Endothelial cell of umbilical vein (primary cell): ENCODE results near the gene RAP1GAP2. TPM values are rescaled to one million over a fixed set of nuclear protein-coding genes. Genes with fewer than 3 reads are reported as not detected.

Experiments
- BruUV-seq: library from RNA; stranded (reverse); fragments of 400-500 nt; replicated peaks from 2 replicates; lab custom pipeline; 2021; lab: Mats Ljungman, UMichigan
- CTCF ChIA-PET: fragments of 300-600, 350-600 bp; sonication (Branson Sonifier 250); formaldehyde crosslinking; loops from one replicate; lab custom pipeline; 2021; ENCODE audit warnings: antibody characterized with exemption, inconsistent platforms; lab: Charles Lee
- POLR2A ChIA-PET: fragments of 300-600, 350-600 bp; sonication (Branson Sonifier 250); formaldehyde crosslinking; loops from one replicate; lab custom pipeline; 2021; ENCODE audit warnings: antibody characterized with exemption, inconsistent platforms; lab: Charles Lee
- DNase-seq: peaks from one replicate; pipeline ENCODE4 v3.0.0-alpha.2; 2011; ENCODE audit warnings: low read depth, low spot score
- FAIRE-seq: peaks from 2 replicates; lab custom pipeline; 2011; peaks lifted over from hg19 to GRCh38; lab: Jason Lieb, UNC
- H2AFZ ChIP-seq: 2 replicates; pipeline ENCODE4 v1.6.0; 2012; ENCODE audit warnings: low read depth, low read length, control low read depth, inconsistent platforms
- H3K27ac ChIP-seq: 2 replicates; pipeline ENCODE4 v1.5.1; 2011; ENCODE audit warnings: low read depth, mild to moderate bottlenecking, control low read depth, low read length, moderate library complexity; ENCODE audit not compliant: insufficient read depth
- H3K27me3 ChIP-seq, 2 experiments: 2 replicates each; pipeline versions ENCODE4 v1.6.0 to v1.6.1; 2011; ENCODE audit warnings: low read length in 2 of 2, mixed read lengths in 1 of 2; ENCODE audit not compliant: control insufficient read depth in 2 of 2, insufficient read depth in 2 of 2
- H3K36me3 ChIP-seq, 2 experiments: 2 replicates in 1 of 2; 3 replicates in 1 of 2; pipeline ENCODE4 v1.5.1; 2011; ENCODE audit warnings: low read length in 2 of 2, mild to moderate bottlenecking in 1 of 2, moderate library complexity in 1 of 2; ENCODE audit not compliant: control insufficient read depth in 2 of 2, insufficient read depth in 2 of 2; ENCODE audit errors: extremely low read depth in 1 of 2
- H3K4me1 ChIP-seq: 3 replicates; pipeline ENCODE4 v1.5.1; 2011; ENCODE audit warnings: mild to moderate bottlenecking, low read length; ENCODE audit not compliant: control insufficient read depth, insufficient read depth; ENCODE audit errors: extremely low read depth
- H3K4me2 ChIP-seq: 2 replicates; pipeline ENCODE4 v1.6.1; 2011; ENCODE audit warnings: low read length, control low read depth, mixed read lengths; ENCODE audit not compliant: insufficient read depth
- H3K4me3 ChIP-seq, 3 experiments: fragments of 200-600 bp in 1 of 3; sonication (generic), shearing (Covaris generic) in 1 of 3; replicated peaks in 1 of 3; 2 replicates each; pipeline ENCODE4 v1.5.1; 2011 to 2016; ENCODE audit warnings: control low read depth in 3 of 3, low read length in 3 of 3, mild to moderate bottlenecking in 2 of 3, inconsistent platforms in 1 of 3, low read depth in 1 of 3, moderate library complexity in 1 of 3; ENCODE audit not compliant: insufficient read depth in 1 of 3
- H3K79me2 ChIP-seq: 2 replicates; pipeline ENCODE4 v1.6.0; 2012; ENCODE audit warnings: low read length, inconsistent platforms; ENCODE audit not compliant: control insufficient read depth, insufficient read depth
- H3K9ac ChIP-seq: replicated peaks from 2 replicates; pipeline ENCODE3; 2011; ENCODE audit warnings: low read length, control low read depth; ENCODE audit not compliant: insufficient read depth; ENCODE audit errors: extremely low read depth
- H3K9me1 ChIP-seq: replicated peaks from 3 replicates; pipeline ENCODE4 v1.6.0; 2011; ENCODE audit warnings: mild to moderate bottlenecking, low read length; ENCODE audit not compliant: control insufficient read depth, insufficient read depth; ENCODE audit errors: extremely low read depth
- H3K9me3 ChIP-seq: replicated peaks from 2 replicates; pipeline ENCODE4 v1.5.1; 2012; ENCODE audit warnings: low read length, inconsistent platforms; ENCODE audit not compliant: control insufficient read depth, insufficient read depth
- H4K20me1 ChIP-seq: replicated peaks from 2 replicates; pipeline ENCODE3; 2011; ENCODE audit warnings: mild to moderate bottlenecking, low read length; ENCODE audit not compliant: control insufficient read depth, insufficient read depth; ENCODE audit errors: extremely low read depth
- EZH2 ChIP-seq: IDR thresholded peaks from 2 replicates; pipeline ENCODE4 v1.6.1; 2012; ENCODE audit warnings: borderline replicate concordance, low read depth, mild to moderate bottlenecking, moderate library complexity, low read length, inconsistent platforms; ENCODE audit not compliant: severe bottlenecking
- JUN ChIP-seq: IDR thresholded peaks from 2 replicates; pipeline ENCODE4 v1.6.1; 2011; ENCODE audit warnings: borderline replicate concordance, low read depth; ENCODE audit not compliant: insufficient read length, insufficient read depth
- POLR2A ChIP-seq: IDR thresholded peaks from 2 replicates; pipeline ENCODE4 v1.6.1; 2012; ENCODE audit warnings: low read depth, mild to moderate bottlenecking, control low read depth, low read length
- dilution Hi-C: fragments of 300-500 bp; cut with MboI; formaldehyde crosslinking; loops from one replicate; pipeline ENCODE4 v1.15.0; 2019; ENCODE audit warnings: low sequenced_read_pairs; ENCODE audit not compliant: extremely low pct_ligation_motif_present
- intact Hi-C: fragments of 100-400 bp; cut with micrococcal nuclease; formaldehyde crosslinking; loops from one replicate; pipeline ENCODE4 v1.10.0; 2022
- polyA plus RNA-seq, 4 experiments: library from polyadenylated mRNA; depleted of rRNA in 3 of 4; stranded (reverse) in 3 of 4; unstranded in 1 of 4; fragments of >200 nt; gene quantifications; 2 replicates each; pipeline versions ENCODE4 v1.2.1 to v1.2.3, GENCODE V29; 2011 to 2012; ENCODE audit warnings: missing spikeins in 1 of 4
- total RNA-seq: library from RNA; stranded (reverse); gene quantifications from 2 replicates; pipeline ENCODE4 v1.2.3, GENCODE V29; 2021
- TF ChIP-seq, protein P1 (sequence below): IDR thresholded peaks from 2 replicates; pipeline ENCODE4 v1.6.1; 2011; ENCODE audit not compliant: insufficient read depth, insufficient read length
- TF ChIP-seq, protein P2 (sequence below), 2 donors: IDR thresholded peaks; 1 replicate in 1 of 2; 2 replicates in 1 of 2; pipeline ENCODE4 v1.5.1; 2011; ENCODE audit warnings: low read length in 2 of 2, mild to moderate bottlenecking in 2 of 2, moderate library complexity in 2 of 2, control low read depth in 1 of 2, inconsistent platforms in 1 of 2, low read depth in 1 of 2; ENCODE audit not compliant: insufficient read depth in 1 of 2; ENCODE audit errors: extremely low read depth in 1 of 2

The RAP1GAP2 gene
- total and polyA plus RNA-seq, 2 donors (not counting 3 experiments of a cell fraction or from before 2014, with no cell fraction given) = 1.4 to 3.6 TPM

DNA sequence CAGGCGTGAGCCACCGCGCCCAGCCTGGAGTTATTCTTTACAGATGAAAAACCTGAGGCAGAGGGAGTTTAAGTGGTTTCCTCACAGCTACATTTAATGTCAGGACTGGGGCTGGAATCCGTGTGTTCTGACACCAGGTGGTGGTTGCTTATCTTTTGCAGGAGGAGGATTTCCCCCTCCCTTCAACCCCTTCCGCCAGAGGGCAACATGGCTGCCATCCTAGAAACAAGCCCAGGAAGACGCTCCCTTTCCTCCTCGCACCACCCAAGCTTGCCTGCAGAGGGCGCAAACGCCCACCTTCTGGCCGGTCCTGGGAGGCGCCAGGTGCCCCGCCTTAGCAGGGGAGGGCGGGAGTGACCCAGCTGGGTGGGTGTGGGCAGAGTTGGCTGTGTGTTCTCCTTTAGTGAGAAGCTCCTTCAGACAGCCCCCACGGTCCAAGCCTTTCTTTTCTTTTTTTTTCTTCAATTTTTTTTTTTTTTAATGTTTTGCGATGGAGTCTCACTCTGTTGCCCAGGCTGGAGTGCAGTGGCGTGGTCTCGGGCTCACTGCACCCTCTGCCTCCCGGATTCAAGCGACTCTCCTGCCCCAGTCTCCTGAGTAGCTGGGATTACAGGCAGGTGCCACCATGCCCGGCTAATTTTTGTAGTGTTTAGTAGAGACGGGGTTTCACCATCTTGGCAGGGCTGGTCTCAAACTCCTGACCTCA lies 9.9 kb upstream of the RAP1GAP2 start:
- TF ChIP-seq EZH2 (no peak), POLR2A (no peak), JUN (no peak)
- TF ChIP-seq, protein P1, sequence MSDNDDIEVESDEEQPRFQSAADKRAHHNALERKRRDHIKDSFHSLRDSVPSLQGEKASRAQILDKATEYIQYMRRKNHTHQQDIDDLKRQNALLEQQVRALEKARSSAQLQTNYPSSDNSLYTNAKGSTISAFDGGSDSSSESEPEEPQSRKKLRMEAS = no peak
- TF ChIP-seq, protein P2, sequence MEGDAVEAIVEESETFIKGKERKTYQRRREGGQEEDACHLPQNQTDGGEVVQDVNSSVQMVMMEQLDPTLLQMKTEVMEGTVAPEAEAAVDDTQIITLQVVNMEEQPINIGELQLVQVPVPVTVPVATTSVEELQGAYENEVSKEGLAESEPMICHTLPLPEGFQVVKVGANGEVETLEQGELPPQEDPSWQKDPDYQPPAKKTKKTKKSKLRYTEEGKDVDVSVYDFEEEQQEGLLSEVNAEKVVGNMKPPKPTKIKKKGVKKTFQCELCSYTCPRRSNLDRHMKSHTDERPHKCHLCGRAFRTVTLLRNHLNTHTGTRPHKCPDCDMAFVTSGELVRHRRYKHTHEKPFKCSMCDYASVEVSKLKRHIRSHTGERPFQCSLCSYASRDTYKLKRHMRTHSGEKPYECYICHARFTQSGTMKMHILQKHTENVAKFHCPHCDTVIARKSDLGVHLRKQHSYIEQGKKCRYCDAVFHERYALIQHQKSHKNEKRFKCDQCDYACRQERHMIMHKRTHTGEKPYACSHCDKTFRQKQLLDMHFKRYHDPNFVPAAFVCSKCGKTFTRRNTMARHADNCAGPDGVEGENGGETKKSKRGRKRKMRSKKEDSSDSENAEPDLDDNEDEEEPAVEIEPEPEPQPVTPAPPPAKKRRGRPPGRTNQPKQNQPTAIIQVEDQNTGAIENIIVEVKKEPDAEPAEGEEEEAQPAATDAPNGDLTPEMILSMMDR (IDR thresholded peaks at IDR 0.05; ENCODE audit: extremely low read depth in 1 of 2, insufficient read depth in 1 of 2, low read depth in 1 of 2, low read length in 2 of 2) = peak; percentile 87 to 91
- DNase-seq (peak; percentile 78), FAIRE-seq (peak; percentile 89)
- CTCF ChIA-PET = interaction anchor here (0.6 to 2.8 kb wide), 12 partner anchors 10 to 262 kb away, joined by 3 to 25 read pairs (median 4); partner anchors contain the start of gene RAP1GAP2
- Histone ChIP-seq H4K20me1 (no peaks in the 10 kb centered on the region), H3K9me1 (no peaks in the 10 kb centered on the region), H3K4me3 (no peak overlapping the region), H3K27me3 (no peaks in the 10 kb centered on the region), H3K79me2 (no peaks in the 10 kb centered on the region), H2AFZ (peak overlapping the region; percentile 97), H3K4me2 (no peak overlapping the region), H3K27ac (no peak overlapping the region), H3K9me3 (no peaks in the 10 kb centered on the region), H3K9ac (no peak overlapping the region), H3K4me1 (no peaks in the 10 kb centered on the region), H3K36me3 (no peaks in the 10 kb centered on the region)
- POLR2A ChIA-PET = no interaction called here
- intact Hi-C loops = loop anchor here (1.0 kb wide), 2 partner anchors 144 to 227 kb away; no protein-coding TSS in a partner anchor
- BruUV-seq = no TSS peak
- dilution Hi-C loops = no loop called here
